Naive thymus-derived CD4-positive, alpha-beta T cell (primary cell): ENCODE data around the gene GRXCR2. TPM values are rescaled to one million over a fixed set of nuclear protein-coding genes. Genes with fewer than 3 reads are reported as not detected.

Experiments
- ATAC-seq: fragments of 150-1000 bp; cut with Tn5 transposase; 2 replicates; pipeline ENCODE4 v1.10.0; 2021; ENCODE audit warnings: mild to moderate bottlenecking, moderate library complexity
- CTCF ChIA-PET: fragments of 350-600 bp; sonication (Branson Sonifier 250); formaldehyde crosslinking; loops from one replicate; lab custom pipeline; 2021; ENCODE audit warnings: antibody characterized with exemption; lab: Charles Lee
- POLR2A ChIA-PET: fragments of 350-600 bp; sonication (Branson Sonifier 250); formaldehyde crosslinking; loops from one replicate; lab custom pipeline; 2021; ENCODE audit warnings: antibody characterized with exemption, inconsistent platforms; lab: Charles Lee
- DNase-seq, 9 donors: peaks; one replicate each; pipeline versions ENCODE4 v3.0.0 to v3.0.0-alpha.2; 2020 to 2022; ENCODE audit warnings: mixed read lengths in 1 of 9
- H3K27ac ChIP-seq: one replicate; pipeline ENCODE4 v1.7.0; 2013; ENCODE audit warnings: mild to moderate bottlenecking, low read depth, low read length, moderate library complexity
- H3K27me3 ChIP-seq, 2 donors: one replicate each; pipeline ENCODE4 v1.7.0; 2013; ENCODE audit warnings: low read length in 2 of 2, mild to moderate bottlenecking in 2 of 2, moderate library complexity in 2 of 2; ENCODE audit not compliant: control insufficient read depth in 2 of 2, insufficient read depth in 2 of 2
- H3K36me3 ChIP-seq, 3 experiments: 1 replicate in 2 of 3; 2 replicates in 1 of 3; pipeline ENCODE4 v1.7.0; 2013; ENCODE audit warnings: low read length in 3 of 3, mild to moderate bottlenecking in 3 of 3, moderate library complexity in 1 of 3; ENCODE audit not compliant: insufficient read depth in 3 of 3, control insufficient read depth in 2 of 3
- H3K4me1 ChIP-seq, 2 donors: one replicate each; pipeline ENCODE4 v1.7.0; 2013; ENCODE audit warnings: low read length in 2 of 2, mild to moderate bottlenecking in 2 of 2, moderate library complexity in 1 of 2; ENCODE audit not compliant: control insufficient read depth in 2 of 2, insufficient read depth in 2 of 2
- H3K4me3 ChIP-seq: 2 replicates; pipeline ENCODE4 v1.7.0; 2013; ENCODE audit warnings: mild to moderate bottlenecking, low read length
- H3K9me3 ChIP-seq, 3 experiments: 1 replicate in 2 of 3; 2 replicates in 1 of 3; pipeline ENCODE4 v1.7.0; 2013; ENCODE audit warnings: low read length in 3 of 3; ENCODE audit not compliant: control insufficient read depth in 2 of 3
- H3K27ac Mint-ChIP-seq, 9 donors: one replicate each; pipeline ENCODE4 v1.8.0; 2020 to 2022; ENCODE audit warnings: mixed read lengths in 9 of 9, mild to moderate bottlenecking in 8 of 9, moderate library complexity in 5 of 9, inconsistent platforms in 2 of 9
- H3K27me3 Mint-ChIP-seq, 5 donors: one replicate each; pipeline ENCODE4 v1.8.0; 2021 to 2022; ENCODE audit warnings: mixed read lengths in 5 of 5, mild to moderate bottlenecking in 1 of 5
- H3K36me3 Mint-ChIP-seq, 5 donors: one replicate each; pipeline ENCODE4 v1.8.0; 2020 to 2022; ENCODE audit warnings: mixed read lengths in 5 of 5, mild to moderate bottlenecking in 3 of 5, inconsistent platforms in 1 of 5
- H3K4me1 Mint-ChIP-seq, 7 donors: one replicate each; pipeline ENCODE4 v1.8.0; 2020 to 2022; ENCODE audit warnings: mixed read lengths in 7 of 7, mild to moderate bottlenecking in 3 of 7, inconsistent platforms in 1 of 7
- H3K4me3 Mint-ChIP-seq, 10 donors: one replicate each; pipeline ENCODE4 v1.8.0; 2020 to 2022; ENCODE audit warnings: mild to moderate bottlenecking in 10 of 10, mixed read lengths in 10 of 10, moderate library complexity in 6 of 10, inconsistent platforms in 2 of 10
- H3K9me3 Mint-ChIP-seq, 11 donors: one replicate each; pipeline ENCODE4 v1.8.0; 2020 to 2022; ENCODE audit warnings: mixed read lengths in 11 of 11, mild to moderate bottlenecking in 4 of 11, inconsistent platforms in 1 of 11, moderate library complexity in 1 of 11
- intact Hi-C, 2 donors: fragments of 100-400 bp; cut with micrococcal nuclease; formaldehyde crosslinking; loops; one replicate each; pipeline ENCODE4 v1.15.1; 2023
- polyA plus RNA-seq, 2 donors: library from polyadenylated mRNA; unstranded; fragments of 300-500 nt; fragmentation: Illumina TruSeq; gene quantifications; one replicate each; pipeline ENCODE4 v1.2.3, GENCODE V29; 2021
- total RNA-seq, 6 experiments: library from RNA in 5 of 6; stranded (reverse) in 5 of 6; gene quantifications; 1 replicate in 5 of 6; 2 replicates in 1 of 6; pipeline ENCODE4 v1.2.3 and lab custom pipeline; 2021 to 2026

Gene GRXCR2
- total and polyA plus RNA-seq, 7 experiments from 2014 or later: not detected

DNA sequence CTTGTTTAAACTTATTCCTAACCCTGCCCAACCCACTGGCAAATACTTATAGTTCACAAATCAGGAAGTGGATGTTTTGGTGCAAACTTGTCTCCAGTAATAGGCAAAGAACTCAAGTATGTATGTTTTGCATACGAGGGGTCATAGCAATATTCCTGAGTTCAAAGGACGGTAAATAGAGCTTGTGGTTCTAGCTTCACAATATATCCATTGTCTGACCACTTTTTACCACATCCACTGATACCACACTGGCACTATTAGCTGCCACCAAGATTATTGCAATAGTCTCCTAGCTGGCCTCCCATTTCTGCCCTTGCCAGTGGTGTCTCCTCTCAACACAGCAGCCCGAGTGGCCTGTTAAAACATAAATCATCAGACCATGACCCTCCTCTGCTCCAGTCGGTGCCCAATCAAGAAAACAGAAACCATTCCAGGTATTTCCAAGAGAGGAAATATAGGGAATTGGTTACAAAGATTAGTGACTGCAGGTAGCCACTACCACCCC, 17.0 kb downstream of the GRXCR2 start:
- Histone ChIP-seq H3K27ac (no peak overlapping the region), H3K27me3 (no peaks in the 10 kb centered on the region), H3K4me3 (no peak overlapping the region), H3K4me1 (no peaks in the 10 kb centered on the region), H3K36me3 (no peaks in the 10 kb centered on the region), H3K9me3 (no peaks in the 10 kb centered on the region)
- H3K27ac Mint-ChIP-seq: no peak overlapping the region
- no peak for ATAC-seq
- CTCF ChIA-PET: no interaction called here
- H3K9me3 Mint-ChIP-seq: no peaks in the 10 kb centered on the region
- H3K27me3 Mint-ChIP-seq: peaks cover 6 to 21% (median 11%) of the 10 kb centered on the region in 5 donors
- intact Hi-C loops: no loop called here
- POLR2A ChIA-PET: no interaction called here
- peaks cover 0 to 4% (median 0%) of the 10 kb centered on the region in 7 donors for H3K4me1 Mint-ChIP-seq
- H3K36me3 Mint-ChIP-seq: no peaks in the 10 kb centered on the region
- DNase-seq: no peak
- H3K4me3 Mint-ChIP-seq: no peak overlapping the region

DNA sequence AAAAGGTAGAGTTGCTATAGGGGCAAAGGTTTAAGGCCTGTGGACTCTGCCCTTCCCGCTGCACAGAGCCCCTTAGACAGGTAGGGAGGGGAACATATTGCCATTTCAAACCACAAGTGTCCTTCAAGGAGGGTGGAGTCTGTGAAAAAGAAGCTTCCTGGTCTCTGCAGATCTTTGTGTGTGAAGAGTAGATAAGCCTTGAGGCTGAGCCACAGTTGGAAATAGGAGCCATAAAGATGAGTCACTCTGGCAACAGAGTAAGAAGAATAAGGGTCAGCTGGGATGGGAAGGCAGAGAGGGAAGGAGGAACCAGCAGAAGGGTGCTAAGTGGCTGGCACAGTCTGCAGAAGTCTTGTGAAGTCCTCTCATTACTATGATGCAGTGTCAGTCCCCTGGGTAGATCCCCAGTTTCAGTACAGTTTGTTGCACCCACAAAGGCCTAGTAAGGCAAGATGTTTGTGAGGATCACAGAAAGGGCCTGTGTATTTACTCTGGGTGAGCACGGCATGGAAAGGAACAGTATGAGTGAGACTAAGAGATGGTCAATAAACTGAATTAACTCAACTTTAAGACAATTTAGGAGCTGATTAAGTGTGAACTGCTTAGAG, 18.1 kb downstream of the GRXCR2 start:
- Mint-ChIP-seq H3K36me3 (no peaks in the 10 kb centered on the region), H3K27ac (peak overlapping the region in 1 of 9 donors; percentile 4), H3K27me3 (peaks cover 3 to 22% (median 13%) of the 10 kb centered on the region in 5 donors), H3K4me1 (peaks cover 0 to 4% (median 0%) of the 10 kb centered on the region in 7 donors), H3K4me3 (no peak overlapping the region), H3K9me3 (no peaks in the 10 kb centered on the region)
- ChIA-PET CTCF (no interaction called here), POLR2A (no interaction called here)
- Histone ChIP-seq H3K27me3 (no peaks in the 10 kb centered on the region), H3K9me3 (no peaks in the 10 kb centered on the region), H3K4me3 (no peak overlapping the region), H3K27ac (no peak overlapping the region), H3K4me1 (no peaks in the 10 kb centered on the region), H3K36me3 (no peaks in the 10 kb centered on the region)
- intact Hi-C loops: no loop called here
- peak; percentile 20 for ATAC-seq
- DNase-seq: no peak

DNA sequence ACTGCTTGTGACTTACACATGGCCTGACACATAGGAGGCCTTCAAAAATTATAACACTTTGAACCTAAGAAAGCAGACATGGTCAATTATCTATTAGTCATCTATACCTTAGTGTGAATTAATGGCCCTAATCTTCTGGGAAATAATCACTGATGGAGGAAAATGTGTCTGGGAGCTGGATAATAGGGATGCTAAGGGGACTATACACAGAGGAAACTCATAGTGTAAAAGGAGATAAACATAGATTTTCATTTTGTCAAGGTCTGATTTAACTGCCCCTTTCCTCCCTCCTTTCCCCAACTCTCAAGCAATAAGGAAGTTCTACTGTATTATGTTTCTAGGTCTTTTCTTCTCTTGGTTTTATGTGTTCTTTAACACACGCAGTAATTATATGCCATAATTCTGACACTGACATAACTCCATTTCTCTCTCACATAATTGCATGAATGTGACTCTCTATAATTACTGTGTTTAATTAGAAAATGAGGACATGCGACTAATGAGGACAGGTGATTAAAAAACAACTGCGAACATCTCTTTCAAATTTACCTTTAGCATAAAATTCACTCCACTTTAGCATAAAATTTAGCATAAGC, 18.9 kb downstream of the GRXCR2 start:
- no peaks in the 10 kb centered on the region for H3K9me3 ChIP-seq
- no peak for DNase-seq
- ATAC-seq: no peak
- intact Hi-C loops: no loop called here
- no peaks in the 10 kb centered on the region for H3K36me3 ChIP-seq
- H3K4me3 ChIP-seq: no peak overlapping the region
- Mint-ChIP-seq H3K36me3 (no peaks in the 10 kb centered on the region), H3K4me1 (peaks cover 0 to 4% (median 0%) of the 10 kb centered on the region in 7 donors), H3K9me3 (peaks cover 0 to 5% (median 0%) of the 10 kb centered on the region in 11 donors), H3K27me3 (peaks cover 7 to 25% (median 12%) of the 10 kb centered on the region in 5 donors), H3K27ac (no peak overlapping the region), H3K4me3 (no peak overlapping the region)
- H3K27ac ChIP-seq: no peak overlapping the region
- CTCF ChIA-PET: no interaction called here
- no peaks in the 10 kb centered on the region for H3K4me1 ChIP-seq
- POLR2A ChIA-PET: no interaction called here
- no peaks in the 10 kb centered on the region for H3K27me3 ChIP-seq

DNA sequence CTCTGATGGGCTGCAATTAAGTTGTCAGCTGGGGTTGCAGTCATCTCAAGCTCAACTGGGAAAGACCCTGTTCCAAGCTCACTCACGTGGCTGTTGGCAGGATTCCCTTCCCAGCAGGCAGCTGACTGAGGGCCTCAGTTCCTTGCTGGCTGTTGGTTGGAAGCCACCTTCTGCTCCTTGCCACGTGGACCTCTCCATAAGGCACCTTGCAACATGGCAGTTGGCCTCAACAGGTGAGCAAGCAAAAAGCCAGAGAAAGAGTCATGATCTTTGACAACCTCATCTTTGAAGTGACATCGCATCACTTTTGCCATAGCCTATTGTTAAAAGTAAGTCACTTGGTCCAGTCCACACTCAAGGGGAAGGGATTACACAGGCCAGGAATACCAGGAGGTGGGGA, 19.8 kb downstream of the GRXCR2 start:
- intact Hi-C loops: no loop called here
- Mint-ChIP-seq H3K4me3 (no peak overlapping the region), H3K4me1 (peaks cover 0 to 4% (median 0%) of the 10 kb centered on the region in 7 donors), H3K36me3 (no peaks in the 10 kb centered on the region), H3K27me3 (peaks cover 4 to 26% (median 12%) of the 10 kb centered on the region in 5 donors), H3K9me3 (peaks cover 0 to 5% (median 0%) of the 10 kb centered on the region in 11 donors), H3K27ac (no peak overlapping the region)
- Histone ChIP-seq H3K4me1 (no peaks in the 10 kb centered on the region), H3K4me3 (no peak overlapping the region), H3K27ac (no peak overlapping the region), H3K36me3 (no peaks in the 10 kb centered on the region), H3K27me3 (no peaks in the 10 kb centered on the region), H3K9me3 (no peaks in the 10 kb centered on the region)
- DNase-seq (no peak), ATAC-seq (no peak)
- CTCF ChIA-PET: no interaction called here
- POLR2A ChIA-PET: no interaction called here

DNA sequence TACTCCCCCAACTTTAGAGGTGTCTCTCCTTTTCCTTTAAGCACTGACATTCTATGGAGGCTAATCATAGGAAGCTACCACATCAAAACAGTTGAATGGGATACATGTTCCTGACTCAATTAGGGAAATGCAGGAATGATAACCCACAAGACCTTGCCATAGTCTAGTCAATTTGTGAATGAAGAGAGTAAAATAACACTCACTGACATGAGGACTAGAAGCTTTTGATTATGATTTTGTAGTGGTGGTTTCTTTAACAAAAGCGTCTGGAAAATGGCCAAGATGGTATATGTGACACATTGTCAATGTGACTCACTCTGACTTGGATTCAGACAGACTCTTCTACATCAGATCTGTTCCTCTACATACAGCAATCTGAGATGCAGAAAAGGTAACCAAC, 24.0 kb downstream of the GRXCR2 start:
- Mint-ChIP-seq H3K36me3 (no peaks in the 10 kb centered on the region), H3K27me3 (peaks cover 4 to 27% (median 13%) of the 10 kb centered on the region in 5 donors), H3K4me3 (no peak overlapping the region), H3K27ac (no peak overlapping the region), H3K4me1 (no peaks in the 10 kb centered on the region), H3K9me3 (peaks cover 0 to 9% (median 0%) of the 10 kb centered on the region in 11 donors)
- no peaks in the 10 kb centered on the region for H3K27me3 ChIP-seq
- intact Hi-C loops: no loop called here
- H3K4me3 ChIP-seq: no peak overlapping the region
- no peaks in the 10 kb centered on the region for H3K9me3 ChIP-seq
- no peaks in the 10 kb centered on the region for H3K4me1 ChIP-seq
- ChIA-PET POLR2A (no interaction called here), CTCF (no interaction called here)
- no peak overlapping the region for H3K27ac ChIP-seq
- no peak for DNase-seq
- no peak for ATAC-seq
- H3K36me3 ChIP-seq: no peaks in the 10 kb centered on the region

DNA sequence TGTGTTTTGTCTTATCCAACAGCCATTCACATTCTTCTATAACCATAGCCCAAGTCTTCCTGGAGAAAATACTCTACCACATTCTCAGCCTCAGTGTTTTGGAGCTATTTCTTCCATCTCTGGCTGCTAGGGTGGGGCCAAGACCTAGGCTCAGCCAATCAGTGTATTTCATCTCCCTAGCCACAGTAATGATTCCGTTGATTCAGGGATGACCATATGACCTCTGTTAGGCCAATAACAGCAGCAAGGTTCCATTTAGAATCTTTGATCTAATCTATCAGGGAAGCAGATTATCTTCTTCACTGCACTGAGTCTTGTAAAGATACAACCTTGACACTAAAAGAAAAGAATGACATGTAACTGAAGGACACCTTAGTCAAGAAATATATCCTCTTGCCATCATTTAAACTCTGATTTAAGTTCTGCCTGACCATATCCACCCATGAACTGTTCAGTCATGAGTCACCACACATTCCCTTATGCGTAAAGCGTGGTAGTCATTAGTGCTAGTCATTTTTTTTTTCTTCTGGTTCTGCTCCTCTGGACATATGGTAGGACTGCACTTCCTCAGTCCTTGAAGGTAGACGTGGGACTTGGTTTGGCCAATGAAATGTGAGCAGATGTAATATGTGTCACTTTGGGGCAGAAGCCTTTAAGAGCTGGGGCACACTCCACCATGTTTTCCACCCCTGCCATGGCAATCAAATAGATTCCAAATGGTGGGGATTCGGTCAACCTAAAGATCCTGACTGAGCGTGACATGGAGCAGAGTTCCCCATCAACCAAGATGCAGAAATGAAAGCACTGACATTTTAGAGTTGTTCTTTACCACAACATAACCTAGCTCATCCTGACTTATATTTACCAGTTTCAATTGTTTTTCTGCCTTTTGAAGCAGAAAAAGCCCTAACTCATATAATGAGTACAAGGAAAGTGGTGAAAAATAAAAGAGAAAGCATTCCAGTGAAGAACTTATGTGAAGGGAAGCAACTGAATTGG, 25.0 kb downstream of the GRXCR2 start:
- no peaks in the 10 kb centered on the region for H3K4me1 Mint-ChIP-seq
- Histone ChIP-seq H3K4me3 (no peak overlapping the region), H3K9me3 (no peaks in the 10 kb centered on the region), H3K36me3 (no peaks in the 10 kb centered on the region), H3K27me3 (no peaks in the 10 kb centered on the region), H3K27ac (no peak overlapping the region), H3K4me1 (no peaks in the 10 kb centered on the region)
- intact Hi-C loops: no loop called here
- H3K27ac Mint-ChIP-seq: no peak overlapping the region
- H3K9me3 Mint-ChIP-seq: peaks cover 0 to 9% (median 0%) of the 10 kb centered on the region in 11 donors
- ATAC-seq: no peak
- H3K27me3 Mint-ChIP-seq: peaks cover 6 to 30% (median 13%) of the 10 kb centered on the region in 5 donors
- H3K4me3 Mint-ChIP-seq: no peak overlapping the region
- ChIA-PET CTCF (no interaction called here), POLR2A (no interaction called here)
- DNase-seq: no peak
- no peaks in the 10 kb centered on the region for H3K36me3 Mint-ChIP-seq
